HT-29 (cell line): ENCODE data around the gene IFITM10. TPM values are rescaled to one million over a fixed set of nuclear protein-coding genes. Genes with fewer than 3 reads are reported as not detected.

Source experiments
- DNase-seq: peaks from one replicate; pipeline ENCODE4 v3.0.0-alpha.2; 2015; ENCODE audit warnings: low spot score
- total RNA-seq: library from RNA; depleted of rRNA; stranded (reverse); fragments of >200 nt; shearing (Covaris generic); gene quantifications from 2 replicates; pipeline ENCODE4 v1.2.3, GENCODE V29; 2014

The IFITM10 gene
- total RNA-seq, 1 experiment from 2014 or later = 4.1 TPM

DNA sequence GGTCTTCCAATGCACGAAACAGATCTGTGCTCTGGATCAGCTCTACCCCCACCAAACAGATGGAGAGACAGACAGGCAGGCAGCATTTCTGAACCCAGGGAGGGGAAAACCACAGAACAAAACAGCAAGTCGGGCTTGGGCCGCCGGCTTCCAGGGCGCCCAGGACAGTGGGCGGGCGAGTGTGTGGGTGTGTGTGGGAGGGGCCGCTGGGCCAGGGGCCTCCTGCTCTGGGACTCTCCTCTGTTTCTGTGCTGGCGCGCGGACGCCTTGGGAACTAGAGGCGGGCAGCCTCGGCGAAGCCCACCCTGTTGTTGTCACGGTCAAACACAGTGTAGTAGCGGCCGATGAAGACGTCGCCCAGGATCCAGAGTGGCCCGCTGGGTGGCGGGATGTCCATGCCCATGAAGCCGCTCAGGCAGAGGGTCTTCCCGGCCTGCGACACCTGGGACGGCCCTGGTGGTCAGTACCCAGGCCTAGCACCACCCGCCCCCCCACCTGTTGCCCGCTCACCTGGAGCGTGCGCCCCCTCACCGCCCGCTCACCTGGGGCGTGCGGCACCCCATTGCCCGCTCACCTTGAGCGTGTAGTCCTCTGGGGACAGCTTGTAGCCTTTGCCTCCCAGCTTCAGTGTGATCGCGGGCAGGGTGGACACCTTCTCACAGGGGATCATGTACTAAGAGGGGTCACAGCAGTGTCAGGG lies 3.0 kb upstream of the IFITM10 start:
- DNase-seq = no peak

DNA sequence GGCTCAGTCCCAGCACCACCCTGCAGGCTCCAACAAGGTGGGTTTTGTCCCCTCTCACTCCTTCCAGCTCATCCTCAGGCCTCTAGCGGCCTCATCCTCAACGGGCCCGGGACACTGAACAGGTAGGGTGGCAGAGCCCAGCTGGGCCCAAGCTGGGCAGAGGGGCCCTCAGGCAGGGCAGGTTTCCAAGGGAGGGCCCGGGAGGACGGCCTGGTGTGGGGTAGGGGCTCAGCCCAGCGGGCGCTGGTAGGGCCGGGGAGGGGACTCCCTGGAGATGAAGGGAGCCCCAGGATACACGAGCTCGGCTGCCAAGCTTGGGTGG lies 2.5 kb upstream of the IFITM10 start:
- no peak for DNase-seq

DNA sequence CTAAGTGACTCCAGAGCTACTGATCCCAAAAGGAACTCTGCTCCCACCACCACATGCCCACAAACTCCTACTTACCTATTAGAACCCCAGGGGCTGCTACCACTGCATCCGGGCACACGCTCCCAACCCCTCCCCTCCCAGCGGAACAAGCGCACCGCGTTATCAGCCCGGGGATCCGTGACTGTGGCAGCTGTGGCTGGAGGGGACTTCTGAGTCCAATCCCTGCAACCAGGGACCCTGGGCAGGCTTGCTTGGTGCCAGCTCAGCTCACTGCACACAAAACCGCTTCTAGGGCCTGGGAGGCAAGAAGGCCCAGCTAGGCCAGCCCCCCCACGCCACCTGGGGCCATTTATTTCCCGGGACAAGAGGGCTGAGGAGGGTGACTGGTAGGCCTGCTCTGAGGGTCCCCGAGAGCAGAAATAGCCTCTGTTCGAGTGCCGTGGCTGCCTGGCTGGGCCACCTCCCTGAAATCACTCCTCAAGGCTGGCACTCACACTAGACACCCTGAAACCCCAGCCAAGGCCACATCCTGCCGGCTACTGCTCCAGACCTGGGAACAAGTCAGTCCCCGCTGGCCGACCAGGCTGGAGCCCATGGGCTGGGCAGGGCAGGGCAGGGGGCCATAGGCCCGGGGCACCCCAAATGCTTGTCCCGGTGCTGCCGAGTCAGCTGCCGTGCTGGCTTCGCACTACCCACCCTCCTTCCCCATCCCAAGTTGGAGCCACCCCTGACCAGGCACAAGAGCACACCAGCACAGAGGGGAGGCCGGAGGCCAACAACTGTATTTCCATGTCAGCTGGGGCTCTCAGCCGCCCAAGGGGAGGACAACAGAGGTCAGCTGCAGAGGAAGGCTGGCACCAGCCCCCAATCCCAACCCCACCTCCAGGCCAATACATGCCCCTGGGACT lies 1.9 kb upstream of the IFITM10 start:
- DNase-seq = no peak

DNA sequence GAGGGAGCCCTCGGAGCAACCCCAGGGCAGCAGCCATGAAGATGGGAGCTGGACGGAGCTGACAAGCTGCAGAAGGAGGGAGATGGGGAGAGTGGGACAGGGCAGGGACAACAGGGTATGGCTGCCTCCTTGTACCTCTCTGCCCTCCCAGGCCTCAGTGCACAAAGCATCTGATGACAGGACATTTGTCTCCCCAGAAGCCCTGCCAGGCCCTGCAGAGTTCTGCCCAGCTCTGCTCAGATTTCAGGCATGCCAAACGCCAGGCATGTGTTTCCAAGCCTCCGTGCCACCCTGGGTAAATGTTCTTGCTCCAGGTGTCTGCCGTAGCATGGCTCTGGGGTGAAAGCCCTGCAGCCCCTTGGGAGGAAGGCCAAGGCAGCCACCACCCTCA lies 1.1 kb upstream of the IFITM10 start:
- DNase-seq = no peak

DNA sequence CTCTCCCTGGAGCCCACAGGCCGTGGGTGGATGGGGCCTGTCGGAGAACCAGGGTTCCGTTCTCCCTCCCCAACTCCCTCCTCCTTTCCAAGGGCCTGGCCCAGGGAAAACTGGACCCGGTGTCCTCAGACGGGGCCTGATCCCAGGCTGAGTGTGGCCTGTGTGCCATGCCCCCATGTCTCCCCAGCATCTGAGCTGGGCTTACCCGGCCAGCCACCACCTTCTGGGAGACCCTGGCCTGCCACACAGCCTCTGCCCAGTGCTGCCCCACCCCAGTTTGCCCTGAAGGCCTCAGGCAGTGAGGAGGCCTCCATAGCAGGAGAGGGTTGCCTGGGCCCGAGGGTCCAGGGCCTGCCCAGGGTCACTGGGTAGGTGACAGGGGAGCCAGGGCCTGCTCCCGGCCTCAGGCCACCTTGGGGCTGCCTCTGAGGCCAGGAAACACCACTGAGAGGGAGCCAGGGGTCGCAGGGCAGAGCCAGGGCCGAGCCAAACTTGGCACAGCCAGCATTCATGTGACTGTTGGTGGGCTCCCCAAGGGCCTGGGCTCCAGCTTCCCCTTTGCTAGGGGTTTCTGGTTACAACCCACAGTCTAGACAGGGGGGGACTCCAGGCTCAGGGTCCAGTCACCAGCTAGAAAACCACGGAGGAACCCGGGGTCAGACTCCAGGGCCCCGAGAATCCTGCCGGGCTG lies 590 bp upstream of the IFITM10 start:
- DNase-seq = no peak

DNA sequence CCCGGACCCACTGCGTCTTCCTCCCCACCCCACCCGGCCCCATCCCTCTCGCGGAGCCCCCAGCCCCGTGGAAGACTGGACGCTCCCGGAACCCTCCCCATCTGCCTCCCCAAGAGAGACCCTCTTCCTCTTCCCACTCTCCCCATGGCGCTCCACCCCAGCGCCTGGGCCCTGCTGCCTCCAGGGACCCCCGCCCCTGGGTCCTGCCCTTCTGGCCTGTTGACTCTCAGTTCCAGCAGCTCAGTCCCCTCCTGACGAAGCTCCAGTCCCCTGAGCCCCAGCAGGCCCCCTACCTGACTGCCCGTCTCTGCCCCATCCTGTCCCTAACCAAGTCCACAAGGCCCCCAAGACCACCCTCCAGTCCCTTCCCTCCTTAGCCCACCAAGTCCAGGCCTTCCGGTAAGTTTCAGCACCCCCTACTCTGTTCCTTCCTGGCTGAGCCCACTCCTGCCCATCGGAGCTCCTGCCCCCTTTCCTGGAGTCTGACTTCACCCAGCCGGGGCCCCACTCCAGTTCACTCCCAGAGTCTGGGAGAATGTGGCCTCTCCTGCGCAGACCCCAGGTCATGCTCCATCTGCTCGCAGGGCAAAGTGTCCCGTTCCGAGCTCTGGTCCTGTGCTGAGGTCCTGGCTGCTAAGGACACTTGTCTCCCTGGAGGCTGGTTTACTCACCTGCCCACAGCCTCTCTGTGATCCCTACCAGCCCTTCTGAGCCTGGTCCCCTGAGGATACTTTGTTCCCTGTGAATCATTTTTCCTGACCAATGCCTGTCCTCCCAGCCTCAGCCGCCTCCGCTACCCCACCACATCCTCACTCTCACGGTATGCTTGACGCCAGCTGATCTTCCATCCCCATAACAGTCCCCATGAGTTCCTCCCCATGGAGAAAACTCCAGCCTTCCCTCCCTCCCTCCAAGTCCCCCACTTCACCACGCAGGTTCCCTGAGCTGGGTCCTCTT lies 722 bp downstream of the IFITM10 start:
- DNase-seq = no peak

DNA sequence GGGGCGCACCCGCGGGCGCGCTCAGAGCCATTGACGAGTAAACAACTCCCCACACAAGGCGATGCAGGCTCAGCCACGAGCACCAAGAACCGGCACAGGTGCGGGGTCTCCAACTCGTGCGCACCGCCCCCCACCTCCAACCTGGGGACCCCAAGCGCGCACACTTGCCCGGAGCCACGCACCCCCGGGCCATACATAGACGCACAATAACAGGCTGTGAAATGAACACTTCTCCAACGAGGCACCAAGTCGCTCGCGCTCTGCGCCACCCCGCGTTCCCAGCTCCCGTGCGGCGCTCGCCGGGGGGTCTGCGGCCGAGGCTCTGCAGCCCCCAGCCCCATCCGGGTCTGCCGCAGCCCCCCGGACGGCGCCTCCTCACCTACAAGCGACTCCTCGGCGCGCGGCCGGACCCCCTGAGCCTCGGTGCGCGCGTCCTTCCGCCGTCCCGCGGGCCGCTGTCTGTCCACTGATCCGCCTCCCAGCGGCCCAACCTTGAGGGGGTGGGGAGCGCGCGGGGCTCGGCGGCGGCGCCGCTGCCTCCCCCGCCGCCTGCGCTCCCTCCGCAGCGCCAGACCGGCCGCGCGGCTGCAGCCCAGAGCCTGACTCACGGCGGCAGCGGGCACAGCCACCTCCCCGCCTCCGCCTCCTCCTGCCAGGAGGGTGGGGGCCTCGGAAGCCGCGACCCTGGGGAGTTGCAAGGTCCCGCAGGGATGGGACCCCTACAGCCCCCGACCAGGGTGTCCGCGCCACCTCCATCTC lies 1.6 kb downstream of the IFITM10 start:
- no peak for DNase-seq

DNA sequence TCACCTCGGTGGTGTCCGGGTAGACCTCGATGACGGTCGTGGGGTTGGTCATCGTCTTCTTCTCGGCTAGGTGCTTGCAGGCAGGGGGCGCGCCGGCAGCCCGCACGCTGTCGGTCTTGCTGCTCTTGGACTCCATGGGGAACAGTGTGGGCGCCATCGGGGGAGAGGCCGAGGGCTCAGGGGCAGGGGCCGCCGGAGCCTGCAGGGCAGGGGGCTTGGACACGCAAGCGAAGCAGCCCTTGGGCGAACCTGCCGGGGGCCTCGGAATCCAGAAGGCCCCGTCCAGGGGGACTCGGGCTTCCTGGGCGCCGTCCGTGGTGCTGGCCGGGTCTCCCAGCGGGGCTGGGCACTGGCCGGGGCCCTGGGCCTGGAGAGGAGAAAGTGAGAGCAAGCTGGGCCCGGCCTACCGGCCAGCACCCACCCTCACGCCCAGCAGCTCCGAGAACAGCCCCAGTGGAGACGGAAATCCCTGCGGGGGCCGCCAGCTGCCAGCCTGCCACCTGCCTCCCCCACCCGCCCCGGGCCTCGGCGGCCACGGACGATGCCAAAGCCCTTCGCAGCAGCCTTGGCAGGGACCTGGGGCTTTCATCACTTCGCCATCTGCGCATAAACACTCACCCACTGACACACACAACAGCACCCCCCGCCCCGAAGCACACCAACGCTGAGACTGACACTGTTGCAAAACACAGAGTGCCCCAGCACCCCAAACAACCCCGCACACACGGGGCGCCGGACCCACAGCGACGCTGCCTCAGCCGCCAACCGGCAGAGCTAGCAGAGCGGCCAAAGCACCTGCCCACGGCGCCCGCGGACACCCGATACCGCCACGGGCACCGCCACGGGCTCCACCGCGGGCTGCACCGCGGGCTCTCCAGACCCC lies 2.4 kb downstream of the IFITM10 start:
- no peak for DNase-seq

DNA sequence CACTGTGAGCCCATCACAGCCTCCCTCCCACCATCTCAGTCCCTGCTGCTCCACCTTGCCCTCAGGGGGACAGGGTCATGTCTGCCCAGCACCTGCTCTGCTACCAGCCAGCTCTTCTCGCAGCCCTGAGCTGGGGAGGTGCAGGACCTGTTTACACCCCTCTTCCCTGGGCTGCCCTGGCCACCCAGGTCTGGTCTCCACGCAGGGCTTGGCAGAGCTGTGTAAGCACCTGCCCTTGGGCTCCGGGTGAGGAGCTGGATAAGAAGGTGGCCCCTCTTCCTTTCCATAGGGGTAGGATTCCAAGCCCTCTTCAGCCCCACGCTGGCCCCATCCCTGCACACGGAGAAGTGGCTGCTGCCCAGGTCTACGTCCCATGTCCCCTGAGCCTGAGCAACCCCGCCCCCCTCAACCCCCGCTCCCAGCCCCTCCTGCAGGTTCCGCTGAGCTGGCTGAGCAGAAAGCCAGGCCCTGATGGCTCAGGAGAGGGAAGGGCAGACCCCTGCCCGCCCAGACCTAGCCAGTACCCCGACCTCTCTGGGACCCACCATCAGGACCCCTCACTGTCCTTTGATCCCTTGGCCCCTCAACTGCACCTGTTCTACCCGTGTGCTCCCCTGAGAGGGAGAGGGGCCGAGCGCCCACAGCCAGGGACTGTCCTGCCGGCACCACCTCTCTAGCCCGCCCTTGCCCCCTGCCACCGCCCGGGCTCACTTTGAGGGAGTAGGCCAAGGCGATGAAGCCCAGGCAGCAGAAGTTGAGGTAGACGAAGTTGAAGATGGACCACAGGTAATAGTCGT lies 3.2 kb downstream of the IFITM10 start:
- no peak for DNase-seq

DNA sequence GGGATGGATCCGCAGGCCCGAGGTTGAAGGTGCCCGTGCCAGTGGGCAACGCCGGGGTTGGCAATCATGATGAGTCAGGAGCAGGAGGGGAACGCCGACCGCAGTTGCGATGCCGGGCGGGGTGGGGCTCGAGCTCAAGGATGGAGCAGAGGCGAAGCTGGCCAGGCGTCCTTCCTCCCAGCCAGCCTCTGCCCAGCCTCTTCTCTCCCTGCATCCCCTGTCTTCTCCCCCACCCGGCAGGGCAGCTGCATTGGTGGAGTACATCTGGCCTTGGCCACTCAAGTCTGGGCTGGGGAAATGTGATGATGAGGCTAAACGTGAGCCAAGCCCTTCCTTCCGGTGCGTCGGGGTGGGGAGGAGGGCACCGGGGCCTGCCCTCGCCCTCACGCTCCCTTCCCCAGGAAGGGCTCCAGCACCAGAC lies 3.9 kb downstream of the IFITM10 start:
- no peak for DNase-seq

DNA sequence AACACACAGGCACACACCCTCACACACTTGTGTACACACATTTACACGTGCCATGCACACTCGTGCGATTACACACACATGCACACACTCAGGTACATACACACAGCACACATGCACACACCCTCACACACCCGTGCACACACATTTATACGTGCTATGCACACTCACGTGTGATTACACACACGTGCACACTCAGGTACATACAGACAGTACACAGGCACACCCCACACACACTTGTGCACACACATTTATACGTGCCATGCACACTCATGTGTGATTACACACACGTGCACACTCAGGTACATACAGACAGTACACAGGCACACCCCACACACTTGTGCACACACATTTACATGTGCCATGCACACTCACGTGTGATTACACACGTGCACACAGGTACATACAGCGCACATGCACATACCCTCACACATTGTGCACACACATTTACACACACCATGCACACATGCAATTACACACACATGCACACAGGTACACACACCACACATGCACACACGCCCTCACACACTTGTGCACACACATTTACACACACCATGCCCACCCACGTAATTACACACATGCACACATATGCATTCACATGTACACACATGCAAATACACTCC lies 4.6 kb downstream of the IFITM10 start:
- no peak for DNase-seq

DNA sequence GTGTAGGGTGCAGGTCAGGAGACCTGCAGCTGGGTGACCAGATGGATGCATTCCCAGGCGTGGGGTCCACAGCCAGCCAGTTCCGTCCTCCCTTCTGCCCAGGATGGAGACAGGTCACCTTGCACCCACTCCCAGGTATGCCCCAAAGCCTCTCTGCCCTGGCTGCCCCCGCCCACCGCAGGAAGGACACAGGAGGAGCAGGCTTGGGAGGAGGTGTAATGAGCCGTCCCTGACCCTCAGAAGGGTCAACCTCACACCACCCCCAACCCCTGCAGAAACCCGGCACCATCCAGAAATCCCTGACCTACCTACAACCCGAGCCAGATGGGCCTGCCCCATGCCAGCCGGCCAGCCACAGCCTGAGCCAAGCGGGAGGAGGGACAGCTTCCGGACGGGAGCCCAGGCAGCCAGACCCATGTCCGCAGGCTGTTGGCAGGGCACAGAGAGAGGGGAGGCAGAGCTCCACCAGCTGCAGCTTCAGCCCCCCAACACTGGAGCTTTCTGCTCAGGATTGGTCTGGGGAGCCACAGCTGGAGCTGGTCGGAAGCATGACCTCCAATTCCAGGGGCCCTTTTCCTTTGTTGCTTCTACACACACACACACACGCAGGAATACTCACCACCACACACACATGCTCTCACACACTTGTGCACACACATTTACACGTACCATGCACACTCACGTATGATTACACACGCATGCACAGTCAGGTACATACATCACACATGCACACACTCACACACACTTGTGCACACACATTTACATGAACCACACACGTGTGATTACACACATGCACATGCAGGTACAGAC lies 5.3 kb downstream of the IFITM10 start:
- no peak for DNase-seq

DNA sequence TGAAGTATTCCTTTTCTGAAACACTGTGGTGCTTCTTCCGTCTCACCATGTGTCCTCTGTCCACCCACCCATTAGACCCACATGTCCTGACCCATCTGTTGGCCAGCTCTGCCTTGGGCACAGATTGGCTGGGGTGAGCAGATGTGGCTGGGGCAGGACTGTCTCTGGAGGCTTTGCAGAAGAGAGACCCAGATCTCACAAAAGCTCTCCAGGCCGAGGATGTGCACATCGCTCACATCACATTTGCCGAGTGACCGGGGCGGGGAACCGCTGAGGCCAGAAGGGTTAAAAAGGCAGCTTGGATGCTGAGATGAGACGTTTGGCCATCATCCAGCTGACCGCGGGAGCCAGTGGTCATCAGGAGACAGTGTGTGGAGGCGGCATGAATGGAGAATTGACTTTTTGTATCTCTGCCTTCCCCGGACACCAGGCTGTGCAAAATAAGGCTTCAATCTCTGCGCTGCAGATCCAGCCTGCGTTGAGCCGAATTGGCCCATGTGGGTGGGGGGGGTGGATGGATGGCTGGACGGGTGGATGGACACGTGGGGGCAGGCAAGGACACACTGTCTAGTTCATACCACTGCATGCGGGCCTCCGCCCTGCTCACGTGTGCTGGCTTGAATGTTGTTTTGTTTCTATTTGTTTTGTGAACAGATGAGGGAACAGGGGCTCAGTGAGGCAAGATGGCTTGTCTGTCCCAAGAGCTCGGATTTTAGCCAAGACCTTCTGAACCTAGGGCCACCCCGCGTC lies 6.1 kb downstream of the IFITM10 start:
- no peak for DNase-seq

DNA sequence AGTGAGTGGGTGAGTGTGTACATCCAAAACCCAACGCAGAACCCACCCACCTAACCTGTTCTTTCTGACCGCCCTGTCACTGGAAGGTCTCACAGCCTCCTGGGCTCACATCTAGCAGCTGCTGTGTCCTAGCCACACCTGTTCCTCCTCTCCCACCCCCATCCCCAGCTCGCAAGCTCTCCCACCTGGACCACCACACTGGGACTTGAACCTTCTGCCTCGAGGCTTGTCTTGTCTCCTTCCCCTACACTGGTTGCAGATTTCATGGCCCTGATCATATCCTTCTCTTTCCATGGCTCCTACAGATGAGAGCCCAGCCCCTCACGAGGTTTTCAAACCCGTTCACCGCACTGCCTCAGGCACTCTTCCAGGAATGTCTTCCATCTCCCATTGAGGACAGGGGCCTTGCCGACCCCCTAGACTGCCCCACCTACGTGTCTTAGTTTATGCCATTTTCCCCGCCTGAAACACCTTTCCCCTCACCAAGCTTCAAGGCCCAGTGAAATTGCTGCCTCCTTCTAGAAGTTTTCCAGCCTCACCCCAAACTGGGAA lies 6.7 kb downstream of the IFITM10 start:
- no peak for DNase-seq

DNA sequence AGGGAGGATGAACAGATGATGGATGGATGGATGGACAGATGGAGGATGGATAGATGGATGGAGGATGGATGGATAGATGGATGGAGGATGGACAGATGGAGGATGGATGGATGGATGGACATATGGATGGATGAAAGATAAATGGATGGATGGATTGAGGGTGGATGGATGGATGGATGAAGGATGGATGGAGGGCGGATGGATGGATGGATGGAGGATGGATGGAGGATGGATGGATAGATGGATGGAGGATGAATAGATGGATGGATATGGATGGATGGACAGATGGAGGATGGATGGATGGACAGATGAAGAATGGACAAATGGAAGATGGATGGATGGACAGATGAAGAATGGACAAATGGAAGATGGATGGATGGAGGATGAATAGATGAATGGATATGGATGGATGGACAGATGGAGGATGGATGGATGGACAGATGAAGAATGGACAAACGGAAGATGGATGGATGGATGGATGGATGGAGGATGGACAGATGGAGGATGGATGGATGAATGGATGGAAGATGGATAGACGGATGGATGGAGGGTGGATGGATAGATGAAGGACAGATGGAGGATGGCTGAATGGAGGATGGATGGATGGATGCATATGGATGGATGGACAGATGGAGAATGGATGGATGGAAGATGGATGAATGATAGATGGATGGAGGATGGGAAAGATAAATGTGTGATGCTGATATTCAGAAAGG lies 7.4 kb downstream of the IFITM10 start:
- no peak for DNase-seq

DNA sequence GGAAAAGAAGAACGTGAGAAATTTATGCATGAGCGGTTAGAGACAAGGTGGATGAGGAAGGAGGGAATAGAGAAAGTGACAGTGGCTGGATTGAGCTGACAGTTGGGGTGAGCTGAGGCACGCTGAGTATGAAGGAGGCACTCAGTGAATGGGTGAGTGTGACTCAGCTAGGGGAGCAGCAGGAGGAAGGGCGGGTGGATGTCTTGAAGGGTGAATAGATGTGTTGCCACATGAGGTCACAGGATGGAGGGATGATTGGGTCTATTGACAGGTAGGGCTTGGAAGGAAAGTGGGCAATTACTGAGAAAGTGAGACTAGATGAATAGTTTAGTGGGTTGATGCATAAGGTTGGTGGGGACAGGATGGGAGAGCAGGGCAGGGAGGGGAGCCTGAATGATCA lies 8.0 kb downstream of the IFITM10 start:
- DNase-seq = no peak
